ENCODE results near the gene NSUN4.
"Not testable (repeated sequence)": the region's sequence is repeated elsewhere in the genome, so short reads cannot be mapped to it uniquely, and the experiment has no call there.

Gene NSUN4

DNA sequence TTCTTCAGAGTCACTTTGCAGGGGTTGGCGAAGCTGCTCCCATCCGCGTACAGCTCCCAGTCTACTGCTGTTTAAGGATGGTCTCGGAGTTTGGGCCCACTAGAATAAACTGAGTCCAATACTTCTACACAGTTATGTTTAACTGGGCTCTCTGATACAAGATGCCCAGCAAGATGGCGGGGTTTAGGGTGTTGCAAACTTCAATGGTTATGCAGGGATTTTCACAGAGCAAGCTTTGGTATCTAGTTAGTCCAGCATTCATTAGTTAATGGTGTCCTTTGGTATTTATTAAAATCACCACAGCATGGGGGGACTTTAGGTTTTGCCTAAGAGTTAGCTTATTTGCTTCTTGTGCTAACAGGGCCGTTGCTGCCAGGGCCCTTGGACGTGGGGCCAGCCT lies 12.4 kb upstream of the NSUN4 start:
- DNase-seq, result not testable (repeated sequence)

DNA sequence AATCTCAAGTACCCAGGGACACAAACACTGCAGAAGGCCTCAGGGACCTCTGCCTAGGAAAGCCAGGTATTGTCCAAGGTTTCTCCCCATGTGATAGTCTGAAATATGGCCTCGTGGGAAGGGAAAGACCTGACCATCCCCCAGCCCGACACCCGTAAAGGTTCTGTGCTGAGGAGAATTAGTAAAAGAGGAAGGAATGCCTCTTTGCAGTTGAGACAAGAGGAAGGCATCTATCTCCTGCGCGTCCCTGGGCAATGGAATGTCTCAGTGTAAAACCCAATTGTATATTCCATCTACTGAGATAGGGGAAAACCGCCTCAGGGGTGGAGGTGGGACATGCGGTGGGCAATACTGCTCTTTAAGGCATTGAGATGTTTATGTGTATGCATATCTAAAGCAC lies 10.8 kb upstream of the NSUN4 start:
- not testable (repeated sequence) for DNase-seq

- DNase-seq, result not testable (repeated sequence)
Observed at GRCh38 chr1:46330381-46330780, 10.2 kb upstream of the NSUN4 start.

GRCh38 chr1:46331786-46332540 lies 8.6 kb upstream of the NSUN4 start:
- DNase-seq, result not testable (repeated sequence)

GRCh38 chr1:46333300-46334029 lies 7.1 kb upstream of the NSUN4 start:
- DNase-seq, result no peak

GRCh38 chr1:46334030-46334384 lies 6.6 kb upstream of the NSUN4 start:
- no peak for DNase-seq

DNA sequence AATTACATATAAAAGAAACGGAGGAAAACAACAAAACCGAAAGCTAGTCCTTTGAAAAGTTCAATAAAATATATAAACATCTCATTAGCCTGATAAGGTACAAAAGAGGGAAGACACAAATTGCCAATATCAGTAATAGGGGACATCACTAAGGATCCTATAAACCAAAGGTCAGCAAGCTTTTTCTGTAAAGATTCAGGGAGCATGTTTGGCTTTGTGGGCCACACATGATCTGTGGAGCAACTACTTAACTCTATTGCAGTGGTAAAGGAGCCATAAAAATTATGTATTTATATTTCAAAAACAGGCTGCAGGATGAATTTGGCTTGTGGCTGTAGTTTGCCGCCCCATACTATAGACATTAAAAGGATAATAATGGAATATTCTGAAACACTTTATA lies 5.5 kb upstream of the NSUN4 start:
- DNase-seq, result no peak

DNA sequence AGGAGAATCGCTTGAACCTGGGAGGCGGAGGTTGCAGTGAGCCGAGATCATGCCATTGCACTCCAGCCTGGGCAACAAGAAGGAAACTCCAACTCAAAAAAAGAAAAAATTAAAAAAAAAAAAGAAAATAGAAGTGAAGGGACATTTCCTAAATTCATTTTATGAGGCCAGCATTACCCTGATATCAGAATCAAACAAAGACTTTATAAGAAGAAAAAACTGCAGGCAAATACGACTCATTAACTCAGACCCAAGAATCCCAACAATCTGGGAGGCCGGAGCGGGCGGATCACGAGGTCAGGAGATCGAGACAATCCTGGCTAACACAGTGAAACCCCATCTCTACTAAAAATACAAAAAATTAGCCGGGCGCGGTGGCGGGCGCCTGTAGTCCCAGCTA lies 3.2 kb upstream of the NSUN4 start:
- not testable (repeated sequence) for DNase-seq

- no peak for DNase-seq
Observed at GRCh38 chr1:46341222-46342083, 846 bp downstream of the NSUN4 start.

DNA sequence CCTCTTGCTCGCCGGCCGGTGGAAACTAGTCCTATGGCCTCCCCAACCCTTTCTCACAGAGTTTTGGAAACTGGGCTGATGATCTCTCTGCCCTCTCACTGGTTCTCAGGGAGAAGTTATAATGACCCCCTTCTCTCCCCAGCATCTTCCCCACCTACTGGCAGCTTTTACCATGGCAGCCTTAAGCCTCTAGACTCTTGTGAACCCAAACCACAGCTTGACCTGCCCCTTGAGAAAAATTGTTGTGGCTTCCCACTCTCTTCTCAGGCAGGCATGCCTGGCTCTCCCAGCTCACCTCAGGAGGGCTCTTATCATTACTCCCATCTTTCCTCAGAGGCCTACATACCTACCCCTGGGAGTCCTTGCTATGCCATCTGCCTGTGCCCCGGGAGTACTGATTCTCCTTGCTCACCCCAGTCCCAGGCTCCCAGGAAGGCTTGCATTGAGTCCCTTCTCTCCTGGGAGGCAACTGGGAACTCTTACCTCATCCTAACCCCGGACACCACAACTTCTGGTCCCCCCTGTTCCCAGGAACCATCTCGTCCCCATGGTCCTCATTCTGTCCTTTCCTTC lies 1.6 kb downstream of the NSUN4 start:
- no peak for DNase-seq

DNA sequence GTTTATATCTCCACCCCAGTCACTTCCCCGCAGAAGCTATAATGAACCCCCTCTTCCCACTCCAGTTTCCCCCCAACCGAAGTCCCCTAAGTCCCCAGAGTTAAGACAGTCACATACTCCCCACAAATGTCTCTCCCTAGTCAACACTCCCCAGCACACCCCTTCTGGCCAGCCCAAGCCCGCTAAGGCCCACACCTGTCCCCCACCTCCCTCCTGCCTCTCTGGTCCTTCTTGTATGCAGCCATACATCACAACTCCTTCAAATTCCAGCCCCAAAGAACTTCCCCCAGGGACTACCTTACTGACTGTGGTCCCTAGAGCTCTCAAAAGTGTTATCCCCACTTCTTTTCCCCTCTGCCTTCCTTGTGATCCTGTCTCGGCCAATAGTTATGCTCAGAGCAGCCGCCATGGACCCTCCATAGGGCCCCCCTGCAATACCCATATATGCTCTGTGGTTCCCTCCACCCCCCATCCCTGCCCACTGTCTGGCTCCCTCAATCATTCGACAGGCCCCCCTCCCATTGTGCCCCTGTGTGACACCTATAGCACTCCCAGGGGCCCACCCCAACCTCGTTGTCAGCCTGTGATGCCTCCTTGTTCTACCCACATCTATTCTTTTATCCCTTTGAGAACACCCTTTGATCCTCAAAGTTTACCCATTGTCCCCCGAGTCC lies 2.2 kb downstream of the NSUN4 start:
- DNase-seq, result no peak

- DNase-seq, result no peak
Observed at GRCh38 chr1:46343351-46343695, 2.7 kb downstream of the NSUN4 start.

GRCh38 chr1:46343705-46344104 lies 3.1 kb downstream of the NSUN4 start:
- no peak for DNase-seq

DNA sequence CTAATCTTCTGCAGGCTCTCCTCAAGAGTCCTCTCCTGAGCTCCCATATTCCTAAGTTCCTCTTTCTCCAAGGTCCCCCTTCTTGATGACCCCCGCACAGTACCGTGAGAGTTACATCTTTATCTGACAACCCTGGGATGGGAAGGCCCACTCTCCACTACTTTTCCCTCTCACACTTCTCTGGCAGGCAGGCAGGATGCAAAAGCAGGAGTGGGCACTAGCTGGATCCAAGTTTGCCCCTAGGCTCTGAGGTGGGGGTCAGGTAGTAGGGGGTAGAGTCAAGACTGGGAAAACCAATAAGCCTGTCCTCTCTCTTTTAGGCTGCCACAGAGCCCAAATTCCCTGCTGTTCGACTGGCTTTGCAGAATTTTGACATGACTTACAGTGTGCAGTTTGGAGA lies 3.9 kb downstream of the NSUN4 start:
- DNase-seq, result no peak

- no peak for DNase-seq
Observed at GRCh38 chr1:46345281-46345680, 4.7 kb downstream of the NSUN4 start.

GRCh38 chr1:46352363-46352762 lies 11.8 kb downstream of the NSUN4 start:
- DNase-seq, result no peak

DNA sequence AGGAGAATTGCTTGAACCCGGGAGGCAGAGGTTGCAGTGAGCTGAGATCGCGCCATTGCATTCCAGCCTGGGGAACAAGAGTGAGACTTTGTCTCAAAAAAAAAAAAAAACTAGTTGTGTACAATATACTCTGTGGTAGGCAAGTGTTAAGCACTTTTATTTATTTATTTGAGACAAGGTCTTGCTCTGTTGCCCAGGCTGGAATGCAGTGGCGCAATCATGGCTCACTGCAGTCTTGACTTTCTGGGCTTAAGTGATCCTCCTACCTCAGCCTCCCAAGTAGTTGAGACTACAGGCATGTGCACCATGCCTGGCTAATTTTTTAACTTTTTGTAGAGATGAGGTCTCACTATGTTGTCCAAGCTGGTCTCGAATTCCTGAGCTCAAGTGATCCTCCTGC lies 15.3 kb downstream of the NSUN4 start:
- DNase-seq, result not testable (repeated sequence)

DNA sequence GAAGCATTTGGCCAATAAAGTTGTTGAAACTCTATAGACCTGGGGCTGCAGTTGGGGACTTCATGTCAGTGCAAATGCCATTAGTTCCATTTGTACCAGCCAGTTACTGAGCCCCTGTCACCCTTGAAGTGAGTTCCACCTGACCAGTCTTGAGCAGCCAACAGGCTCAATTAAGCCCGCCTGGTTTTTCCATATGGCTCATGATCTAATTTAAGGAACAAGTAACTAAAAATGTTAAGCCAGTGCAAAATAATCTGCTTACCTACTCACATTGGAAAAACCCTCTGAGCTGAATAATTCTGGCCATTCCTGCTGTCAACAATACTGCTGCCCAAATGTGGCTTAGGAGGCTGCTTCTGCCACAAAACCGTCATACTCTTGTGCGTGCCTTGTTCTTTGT lies 21.6 kb downstream of the NSUN4 start:
- DNase-seq, result no peak

DNA sequence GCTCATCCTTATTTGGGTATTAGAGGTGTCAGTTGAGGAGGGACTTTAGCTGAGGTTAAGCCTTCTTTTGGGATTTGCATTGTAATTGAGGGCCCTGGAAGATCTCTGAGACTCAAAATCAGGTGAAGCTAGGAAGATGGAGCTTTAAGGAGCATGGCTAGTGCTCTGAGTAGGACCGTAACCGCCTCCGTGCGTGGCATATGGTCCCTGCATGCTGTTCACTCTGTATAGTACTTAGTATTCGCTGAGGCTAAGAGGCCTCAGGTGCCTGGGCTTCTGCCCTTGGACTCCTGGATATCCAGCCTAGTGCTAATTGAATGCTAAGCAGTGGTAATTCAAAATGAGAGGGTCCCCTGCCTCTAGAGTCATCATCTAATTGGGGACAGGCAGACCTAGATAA lies 22.5 kb downstream of the NSUN4 start:
- DNase-seq, result no peak

DNA sequence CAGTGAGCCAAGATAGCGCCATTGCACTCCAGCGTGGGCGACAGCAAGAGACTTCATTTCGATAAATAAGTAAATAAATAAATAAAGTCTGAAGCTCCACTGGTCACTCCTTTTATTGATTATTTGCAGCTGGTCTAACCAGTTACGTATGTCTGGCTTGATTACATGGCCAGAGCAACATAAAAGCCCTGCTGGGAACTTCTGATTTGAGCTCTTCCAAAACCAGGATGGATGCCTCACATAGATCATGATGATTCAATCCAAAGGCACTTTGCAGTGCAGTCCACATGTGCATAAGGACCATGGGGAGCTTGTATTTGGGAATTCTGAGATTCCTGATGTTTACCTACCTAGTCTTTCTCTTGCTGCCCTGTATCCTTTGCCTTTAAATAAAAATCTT lies 24.0 kb downstream of the NSUN4 start:
- no peak for DNase-seq

DNA sequence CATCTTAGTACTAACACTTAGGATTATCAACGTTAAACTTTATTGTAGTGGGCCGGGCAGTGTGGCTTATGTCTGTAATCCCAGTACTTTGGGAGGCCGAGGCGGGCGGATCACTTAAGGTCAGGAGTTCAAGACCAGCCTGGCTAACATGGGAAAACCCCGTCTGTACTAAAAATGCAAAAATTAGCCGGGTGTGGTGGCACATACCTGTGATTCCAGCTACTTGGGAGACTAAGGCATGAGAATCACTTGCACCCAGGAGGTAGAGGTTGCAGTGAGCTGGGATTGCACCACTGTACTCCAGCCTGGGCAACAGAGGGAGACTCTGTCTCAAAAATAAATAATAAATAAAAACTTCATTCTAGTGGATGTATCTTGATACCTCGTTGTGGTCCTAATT lies 25.2 kb downstream of the NSUN4 start:
- not testable (repeated sequence) for DNase-seq

- no peak for DNase-seq
Observed at GRCh38 chr1:46367072-46367471, 26.5 kb downstream of the NSUN4 start.

DNA sequence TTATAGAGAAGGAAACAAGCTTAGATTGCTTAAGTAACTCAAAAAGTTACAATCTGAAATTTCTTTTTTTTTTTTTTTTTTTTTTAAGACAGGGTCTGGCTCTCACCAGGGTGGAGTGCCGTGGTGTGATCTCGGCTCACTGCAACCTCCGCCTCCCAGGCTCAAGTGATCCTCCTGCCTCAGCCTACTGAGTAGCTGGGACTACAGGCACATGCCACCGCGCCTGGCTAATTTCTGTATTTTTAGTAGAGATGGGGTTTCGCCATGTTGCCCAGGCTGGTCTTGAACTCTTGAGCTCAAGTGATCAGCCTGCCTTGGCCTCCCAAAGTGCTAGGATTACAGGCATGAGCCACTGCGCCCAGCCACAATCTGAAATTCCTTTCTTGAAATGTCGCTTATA lies 27.1 kb downstream of the NSUN4 start:
- not testable (repeated sequence) for DNase-seq
